ENCODE results near the gene KCNG2. TPM values are rescaled to one million over a fixed set of nuclear protein-coding genes. Genes with fewer than 3 reads are reported as not detected.
A peak's percentile ranks its signal among the peaks of the same experiment; 100 is the strongest.

Gene KCNG2
- total RNA-seq, 1 donor from 2014 or later = not detected

DNA sequence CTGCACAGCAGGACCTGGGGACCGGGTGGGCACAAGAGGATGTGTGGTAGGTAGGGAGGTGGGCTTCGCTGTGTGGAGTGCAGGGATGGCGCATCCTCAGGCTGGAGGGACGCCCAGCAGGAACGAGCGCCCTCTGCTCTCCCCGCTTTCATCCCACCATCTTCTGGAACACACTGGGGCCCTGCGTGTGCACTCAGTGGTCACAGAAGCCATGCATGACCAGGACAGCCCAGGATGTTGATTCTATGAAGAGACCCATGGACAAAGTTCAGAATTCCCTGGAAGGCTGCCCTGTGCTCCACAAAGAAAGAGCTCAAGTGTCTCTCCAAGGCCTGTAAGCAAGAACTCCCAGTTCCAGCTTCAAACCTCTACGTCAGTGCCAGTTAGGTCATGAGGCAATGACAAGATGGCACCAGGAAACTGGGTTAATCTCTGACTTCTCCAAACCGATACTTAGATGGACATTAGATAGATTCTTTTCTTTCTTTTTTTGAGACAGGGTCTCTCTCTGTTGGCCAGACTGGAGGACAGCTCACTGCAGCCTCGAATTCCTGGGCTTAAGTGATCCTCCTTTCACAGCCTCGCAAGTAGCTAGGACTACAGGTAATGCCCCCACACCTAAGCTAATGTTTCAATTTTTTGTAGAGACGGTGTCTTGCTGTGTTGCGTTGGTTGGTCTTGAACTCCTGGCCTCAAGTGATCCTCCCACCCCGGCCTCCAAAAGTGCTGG is 150.3 kb downstream of the KCNG2 start:
- H3K27ac ChIP-seq = no peak overlapping the region
- peaks cover 10% of the 10 kb centered on the region for H3K27me3 Mint-ChIP-seq (ENCODE audit: insufficient read depth, low read depth)
- H3K36me3 ChIP-seq = no peaks in the 10 kb centered on the region
- peaks cover 55% of the 10 kb centered on the region for H4K20me1 ChIP-seq (ENCODE audit: low read depth)
- H3K4me1 Mint-ChIP-seq = peaks cover 30% of the 10 kb centered on the region
- no peak overlapping the region for H2AFZ ChIP-seq (replicated peaks)
- H3K79me2 ChIP-seq (ENCODE audit: low read depth) = peaks cover 9% of the 10 kb centered on the region
- TF ChIP-seq EZH2phosphoT487 (IDR thresholded peaks at IDR 0.05) = no peak
- TF ChIP-seq, protein P1, sequence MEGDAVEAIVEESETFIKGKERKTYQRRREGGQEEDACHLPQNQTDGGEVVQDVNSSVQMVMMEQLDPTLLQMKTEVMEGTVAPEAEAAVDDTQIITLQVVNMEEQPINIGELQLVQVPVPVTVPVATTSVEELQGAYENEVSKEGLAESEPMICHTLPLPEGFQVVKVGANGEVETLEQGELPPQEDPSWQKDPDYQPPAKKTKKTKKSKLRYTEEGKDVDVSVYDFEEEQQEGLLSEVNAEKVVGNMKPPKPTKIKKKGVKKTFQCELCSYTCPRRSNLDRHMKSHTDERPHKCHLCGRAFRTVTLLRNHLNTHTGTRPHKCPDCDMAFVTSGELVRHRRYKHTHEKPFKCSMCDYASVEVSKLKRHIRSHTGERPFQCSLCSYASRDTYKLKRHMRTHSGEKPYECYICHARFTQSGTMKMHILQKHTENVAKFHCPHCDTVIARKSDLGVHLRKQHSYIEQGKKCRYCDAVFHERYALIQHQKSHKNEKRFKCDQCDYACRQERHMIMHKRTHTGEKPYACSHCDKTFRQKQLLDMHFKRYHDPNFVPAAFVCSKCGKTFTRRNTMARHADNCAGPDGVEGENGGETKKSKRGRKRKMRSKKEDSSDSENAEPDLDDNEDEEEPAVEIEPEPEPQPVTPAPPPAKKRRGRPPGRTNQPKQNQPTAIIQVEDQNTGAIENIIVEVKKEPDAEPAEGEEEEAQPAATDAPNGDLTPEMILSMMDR (IDR thresholded peaks at IDR 0.05) = no peak
- TF ChIP-seq EZH2 (IDR thresholded peaks at IDR 0.05) = no peak
- no peaks in the 10 kb centered on the region for H3K9me3 ChIP-seq (ENCODE audit: low read depth)
- H3F3A ChIP-seq (ENCODE audit: low read depth) = peaks cover 4% of the 10 kb centered on the region
- no peaks in the 10 kb centered on the region for H3K9me3 Mint-ChIP-seq
- H3K4me3 Mint-ChIP-seq = no peak overlapping the region
- H3K27me3 ChIP-seq = peaks cover 40% of the 10 kb centered on the region
- no peak for DNase-seq (ENCODE audit: low spot score)
- H3K4me3 ChIP-seq = no peak overlapping the region
- no peak overlapping the region for H3K27ac Mint-ChIP-seq
- H3K4me2 ChIP-seq = no peak overlapping the region
- peaks cover 9% of the 10 kb centered on the region for H3K36me3 Mint-ChIP-seq
- peaks cover 11% of the 10 kb centered on the region for H3K4me1 ChIP-seq
- no peak overlapping the region for H3K9ac ChIP-seq

DNA sequence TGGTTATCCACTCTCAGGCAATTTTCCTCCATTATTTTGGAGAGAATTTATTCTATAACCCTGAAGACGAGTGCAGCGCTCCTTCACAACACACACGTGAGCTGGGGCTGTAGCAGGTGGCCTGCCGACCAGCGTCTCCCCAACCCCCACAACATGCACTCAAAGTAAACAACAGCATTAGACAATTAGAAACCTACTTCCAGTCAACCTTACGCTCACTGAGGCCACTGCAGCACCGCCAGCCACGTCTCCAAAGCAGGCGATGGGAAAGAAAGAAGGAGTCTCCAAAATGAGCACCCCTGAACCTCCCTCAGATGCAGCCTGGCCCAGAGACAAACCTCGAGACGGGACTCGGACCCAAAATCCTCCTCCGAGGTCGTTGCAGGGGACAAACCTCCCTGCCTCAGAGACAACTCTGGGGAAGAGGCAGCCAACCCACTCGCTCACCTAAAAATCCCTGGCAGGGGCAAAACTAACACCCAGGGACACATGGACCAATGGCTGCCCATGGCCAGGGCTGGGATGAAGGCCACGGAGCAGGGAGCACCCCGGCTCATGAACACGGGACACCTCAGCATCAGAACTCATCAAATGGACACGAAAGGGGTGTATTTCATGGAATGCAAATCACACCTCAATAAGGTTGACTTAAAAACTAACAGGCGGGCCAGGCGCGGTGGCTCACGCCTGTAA is 151.1 kb downstream of the KCNG2 start:
- Mint-ChIP-seq H3K9me3 (no peaks in the 10 kb centered on the region), H3K36me3 (peaks cover 9% of the 10 kb centered on the region), H3K27ac (no peak overlapping the region), H3K4me3 (peak overlapping the region; percentile 48), H3K4me1 (peaks cover 33% of the 10 kb centered on the region), H3K27me3 (ENCODE audit: insufficient read depth, low read depth) (peaks cover 15% of the 10 kb centered on the region)
- Histone ChIP-seq H3K9me3 (ENCODE audit: low read depth) (no peaks in the 10 kb centered on the region), H3K4me2 (no peak overlapping the region), H2AFZ (replicated peaks) (no peak overlapping the region), H4K20me1 (ENCODE audit: low read depth) (peaks cover 58% of the 10 kb centered on the region), H3K27me3 (peaks cover 48% of the 10 kb centered on the region), H3K36me3 (no peaks in the 10 kb centered on the region), H3K9ac (no peak overlapping the region), H3K27ac (no peak overlapping the region), H3K79me2 (ENCODE audit: low read depth) (peaks cover 9% of the 10 kb centered on the region), H3K4me3 (no peak overlapping the region), H3K4me1 (peaks cover 13% of the 10 kb centered on the region), H3F3A (ENCODE audit: low read depth) (peaks cover 12% of the 10 kb centered on the region)
- no peak for DNase-seq (ENCODE audit: low spot score)
- TF ChIP-seq EZH2phosphoT487 (IDR thresholded peaks at IDR 0.05) = no peak
- no peak for TF ChIP-seq EZH2 (IDR thresholded peaks at IDR 0.05)
- TF ChIP-seq, protein P1 (IDR thresholded peaks at IDR 0.05) = no peak

Other genes with a start within 250 kb of the KCNG2 start
- gene CTDP1, start 118.1 kb upstream of the KCNG2 start, total RNA-seq (ENCODE audit: low replicate concordance) = 11.8 and 25.9 TPM in 2 replicates
- gene SLC66A2, start 153.7 kb downstream of the KCNG2 start, total RNA-seq (ENCODE audit: low replicate concordance) = 5.8 and 22.3 TPM in 2 replicates
- gene HSBP1L1, start 166.7 kb downstream of the KCNG2 start, total RNA-seq (ENCODE audit: low replicate concordance) = 1.7 TPM in 1 of 2 replicates, not detected in the other
- 44.3 and 56.4 TPM in 2 replicates for gene TXNL4A, start 190.6 kb downstream of the KCNG2 start, total RNA-seq (ENCODE audit: low replicate concordance)
- 22.9 and 39.4 TPM in 2 replicates for gene RBFA, start 236.5 kb downstream of the KCNG2 start, total RNA-seq (ENCODE audit: low replicate concordance)

Measured in neural progenitor cell (in vitro differentiated cells).